Measurements from ENCODE around the gene EXOC3L1.

The EXOC3L1 gene

DNA sequence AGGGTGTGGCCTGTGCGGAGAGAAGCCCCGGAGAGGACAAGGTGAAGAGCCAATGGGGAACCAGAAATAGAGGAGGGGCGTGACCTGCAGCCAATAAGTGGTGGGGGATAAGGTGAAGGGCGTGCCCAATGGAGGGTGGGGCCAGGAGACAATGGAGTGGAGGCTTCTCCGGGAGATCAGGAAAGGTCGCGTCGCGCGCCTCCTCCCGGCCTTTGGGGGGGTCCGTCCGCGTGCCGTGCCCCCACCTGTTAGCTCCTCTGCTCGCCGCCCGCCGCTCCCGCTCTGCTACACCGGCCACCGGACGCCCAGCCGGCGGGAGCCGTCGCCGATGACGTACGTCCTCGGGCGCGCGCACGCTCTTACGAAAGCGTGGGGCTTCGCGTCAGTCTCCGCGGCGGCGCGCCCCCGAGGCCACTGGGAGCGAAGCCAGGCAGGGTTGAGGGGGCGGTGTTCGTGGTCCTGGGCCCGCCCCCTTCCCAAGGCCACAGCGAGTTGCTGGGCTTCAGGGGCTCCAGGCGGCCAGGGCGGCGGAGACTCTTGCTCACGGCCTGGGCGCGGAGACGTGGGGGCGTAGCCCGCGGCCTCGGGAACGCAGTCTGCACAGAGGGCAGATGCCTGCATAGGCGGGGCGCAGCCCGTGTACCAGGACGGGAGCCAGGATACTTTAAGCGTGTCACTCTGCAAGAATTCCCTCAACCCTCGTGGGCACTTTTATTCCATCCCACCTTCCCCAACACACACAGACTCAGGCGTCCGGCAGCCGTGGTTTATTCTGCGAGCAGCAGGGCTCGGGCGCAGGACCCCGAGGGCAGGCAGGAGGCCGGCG is 6.1 kb downstream of the EXOC3L1 start, which contains the start of gene MATCAP1:
Gene MATCAP1, minus strand, starts transcription at position 337 of the 826 bp plus-strand sequence. CDS start 3,353 bp downstream, outside the sequence.
- TF ChIP-seq MYC (IDR thresholded peaks at IDR 0.05; ENCODE audit: low read depth, low read length) (peak; percentile 44), POLR2A (IDR thresholded peaks at IDR 0.05; ENCODE audit: extremely low read depth, insufficient read length) (peak; percentile 33)
- TF ChIP-seq, protein P1, sequence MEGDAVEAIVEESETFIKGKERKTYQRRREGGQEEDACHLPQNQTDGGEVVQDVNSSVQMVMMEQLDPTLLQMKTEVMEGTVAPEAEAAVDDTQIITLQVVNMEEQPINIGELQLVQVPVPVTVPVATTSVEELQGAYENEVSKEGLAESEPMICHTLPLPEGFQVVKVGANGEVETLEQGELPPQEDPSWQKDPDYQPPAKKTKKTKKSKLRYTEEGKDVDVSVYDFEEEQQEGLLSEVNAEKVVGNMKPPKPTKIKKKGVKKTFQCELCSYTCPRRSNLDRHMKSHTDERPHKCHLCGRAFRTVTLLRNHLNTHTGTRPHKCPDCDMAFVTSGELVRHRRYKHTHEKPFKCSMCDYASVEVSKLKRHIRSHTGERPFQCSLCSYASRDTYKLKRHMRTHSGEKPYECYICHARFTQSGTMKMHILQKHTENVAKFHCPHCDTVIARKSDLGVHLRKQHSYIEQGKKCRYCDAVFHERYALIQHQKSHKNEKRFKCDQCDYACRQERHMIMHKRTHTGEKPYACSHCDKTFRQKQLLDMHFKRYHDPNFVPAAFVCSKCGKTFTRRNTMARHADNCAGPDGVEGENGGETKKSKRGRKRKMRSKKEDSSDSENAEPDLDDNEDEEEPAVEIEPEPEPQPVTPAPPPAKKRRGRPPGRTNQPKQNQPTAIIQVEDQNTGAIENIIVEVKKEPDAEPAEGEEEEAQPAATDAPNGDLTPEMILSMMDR (IDR thresholded peaks at IDR 0.05; ENCODE audit: low read depth, low read length), result no peak
- TF ChIP-seq, protein P2, sequence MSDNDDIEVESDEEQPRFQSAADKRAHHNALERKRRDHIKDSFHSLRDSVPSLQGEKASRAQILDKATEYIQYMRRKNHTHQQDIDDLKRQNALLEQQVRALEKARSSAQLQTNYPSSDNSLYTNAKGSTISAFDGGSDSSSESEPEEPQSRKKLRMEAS (IDR thresholded peaks at IDR 0.05; ENCODE audit: low read depth, low read length), result peak; percentile 64
- peak; percentile 98 for DNase-seq (ENCODE audit: low read depth)

DNA sequence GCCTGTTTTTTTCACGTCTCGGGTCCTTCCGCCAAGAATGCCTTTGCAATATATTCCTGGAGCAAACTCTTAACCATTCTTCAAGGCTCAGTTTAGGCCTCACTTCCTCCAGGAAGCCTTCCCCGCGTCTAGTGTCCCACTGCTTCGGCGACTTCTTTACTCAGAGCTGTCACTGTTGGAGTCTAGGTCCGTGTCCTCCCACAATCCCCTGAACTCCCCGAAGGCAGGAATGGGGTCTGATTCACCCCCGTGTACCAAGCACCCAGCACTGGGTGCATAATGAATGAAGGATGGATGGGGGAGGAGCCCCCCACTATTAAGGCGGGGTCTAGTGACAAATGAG is 6.7 kb downstream of the EXOC3L1 start:
- TF ChIP-seq MYC (IDR thresholded peaks at IDR 0.05; ENCODE audit: low read depth, low read length), result no peak
- DNase-seq (ENCODE audit: low read depth), result no peak
- peak overlapping the region; percentile 64 for H3K4me3 ChIP-seq (ENCODE audit: low read depth, low read length)

More for the DNA sequence above, 6.1 kb downstream of the EXOC3L1 start, which contains the start of gene MATCAP1:
- H3K4me3 ChIP-seq (ENCODE audit: low read depth, low read length), result peak within 1 kb of the TSS; percentile 64

DNA sequence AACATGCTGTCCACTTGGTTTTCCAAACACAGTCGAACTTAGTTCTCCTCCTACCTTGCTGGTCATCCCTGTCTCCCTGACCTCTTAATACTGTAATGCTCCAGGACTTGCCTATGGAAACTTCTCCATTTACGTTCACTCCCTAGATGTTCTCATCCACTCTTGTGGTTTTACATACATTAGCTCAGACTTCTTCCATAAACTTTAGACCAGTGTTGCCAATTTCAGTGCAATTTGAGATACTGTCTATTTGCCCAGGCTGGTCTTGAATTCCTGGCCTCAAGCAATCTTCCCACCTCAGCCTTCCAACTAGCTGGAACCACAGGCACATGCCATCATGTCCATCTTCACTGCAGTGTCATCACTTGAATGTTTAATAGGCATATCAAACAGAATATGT is 7.6 kb downstream of the EXOC3L1 start:
- TF ChIP-seq MYC (IDR thresholded peaks at IDR 0.05; ENCODE audit: low read depth, low read length), result no peak
- TF ChIP-seq, protein P2 (IDR thresholded peaks at IDR 0.05; ENCODE audit: low read depth, low read length), result no peak
- TF ChIP-seq POLR2A (IDR thresholded peaks at IDR 0.05; ENCODE audit: extremely low read depth, insufficient read length), result no peak
- TF ChIP-seq, protein P1 (IDR thresholded peaks at IDR 0.05; ENCODE audit: low read depth, low read length), result no peak
- no peak overlapping the region for H3K4me3 ChIP-seq (ENCODE audit: low read depth, low read length)
- no peak for DNase-seq (ENCODE audit: low read depth)

DNA sequence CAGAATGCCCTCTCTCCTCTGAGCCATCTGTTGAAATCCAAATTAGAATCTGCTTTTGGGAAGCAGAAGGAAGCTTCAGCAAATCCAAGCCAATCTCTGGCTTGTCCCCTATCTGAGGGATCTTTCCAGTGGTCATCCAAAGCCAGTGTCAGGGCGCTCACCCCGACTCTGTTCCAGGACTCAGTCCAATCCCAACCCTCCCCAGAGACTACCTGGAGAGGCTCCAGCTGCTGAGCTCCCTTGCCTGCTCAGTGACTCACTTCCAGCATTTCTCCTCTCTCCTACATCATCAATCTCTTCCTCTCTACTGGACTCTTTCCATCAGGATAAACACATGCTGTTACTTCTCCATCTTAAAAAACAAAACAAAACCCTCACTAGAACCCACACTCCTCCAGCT is 8.6 kb downstream of the EXOC3L1 start:
- TF ChIP-seq, protein P2 (IDR thresholded peaks at IDR 0.05; ENCODE audit: low read depth, low read length), result no peak
- TF ChIP-seq POLR2A (IDR thresholded peaks at IDR 0.05; ENCODE audit: extremely low read depth, insufficient read length), result no peak
- DNase-seq (ENCODE audit: low read depth), result no peak
- H3K4me3 ChIP-seq (ENCODE audit: low read depth, low read length), result no peak overlapping the region

DNA sequence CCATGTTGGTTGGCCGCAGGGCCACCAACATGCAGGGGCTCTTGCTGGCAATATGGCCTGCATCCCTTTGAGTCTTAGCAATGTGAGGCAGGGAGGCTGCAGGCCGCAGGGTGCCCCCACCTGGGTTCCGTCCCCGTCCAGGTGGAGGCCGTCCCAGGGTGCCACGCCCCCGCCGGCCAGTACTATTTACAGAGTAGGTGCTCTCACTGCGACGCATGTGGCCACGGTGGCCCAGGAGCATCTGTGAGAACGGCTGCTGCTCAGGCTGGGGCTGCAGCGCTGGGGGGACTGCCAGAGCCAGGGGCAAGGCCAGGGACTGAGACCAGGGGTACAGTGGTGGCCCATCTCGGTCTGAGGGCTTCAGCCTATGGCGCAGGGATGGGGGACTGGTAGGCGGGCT is 9.8 kb downstream of the EXOC3L1 start:
- no peak overlapping the region for H3K4me3 ChIP-seq (ENCODE audit: low read depth, low read length)
- DNase-seq (ENCODE audit: low read depth), result no peak
- TF ChIP-seq, protein P1 (IDR thresholded peaks at IDR 0.05; ENCODE audit: low read depth, low read length), result no peak
- TF ChIP-seq, protein P2 (IDR thresholded peaks at IDR 0.05; ENCODE audit: low read depth, low read length), result no peak
- TF ChIP-seq MYC (IDR thresholded peaks at IDR 0.05; ENCODE audit: low read depth, low read length), result no peak
- TF ChIP-seq POLR2A (IDR thresholded peaks at IDR 0.05; ENCODE audit: extremely low read depth, insufficient read length), result no peak

DNA sequence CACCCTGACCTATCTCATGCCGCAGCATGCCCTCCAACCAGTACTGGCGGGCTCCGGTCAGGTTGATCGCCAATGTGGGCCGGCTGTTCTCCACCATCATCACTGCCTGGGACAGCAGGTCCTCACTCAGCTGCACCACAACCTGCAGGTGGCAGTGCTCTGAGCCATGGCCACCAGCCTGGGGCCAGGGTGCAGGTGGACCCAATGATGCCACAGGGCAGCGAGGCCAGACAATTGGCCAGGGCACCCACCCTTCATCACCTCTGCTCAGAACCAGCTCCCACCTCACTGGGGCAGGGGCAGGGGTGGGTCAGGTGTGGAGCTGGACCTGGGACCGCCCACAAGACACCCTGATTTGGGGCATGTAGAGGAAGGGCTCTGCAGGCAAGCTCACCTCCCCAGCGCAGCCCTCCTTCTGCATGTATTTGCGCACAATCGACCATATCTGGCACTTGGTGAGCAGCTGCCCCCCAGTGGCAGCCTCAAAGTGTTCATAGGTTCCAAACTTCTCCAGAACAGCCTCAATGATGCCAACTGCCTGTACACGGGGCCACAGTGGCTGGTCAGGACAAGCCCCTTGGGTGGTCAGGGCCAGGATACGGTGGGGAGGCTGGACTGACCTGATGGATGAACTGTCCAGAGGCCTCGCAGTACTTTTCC is 10.4 kb downstream of the EXOC3L1 start:
- peak; percentile 66 for DNase-seq (ENCODE audit: low read depth)
- H3K4me3 ChIP-seq (ENCODE audit: low read depth, low read length), result no peak overlapping the region
- TF ChIP-seq POLR2A (IDR thresholded peaks at IDR 0.05; ENCODE audit: extremely low read depth, insufficient read length), result no peak
- TF ChIP-seq, protein P1 (IDR thresholded peaks at IDR 0.05; ENCODE audit: low read depth, low read length), result peak; percentile 61
- no peak for TF ChIP-seq MYC (IDR thresholded peaks at IDR 0.05; ENCODE audit: low read depth, low read length)
- TF ChIP-seq, protein P2 (IDR thresholded peaks at IDR 0.05; ENCODE audit: low read depth, low read length), result no peak

Data from NB4 (cell line).